GM18907 (cell line): ENCODE results near the gene CTDSP2.
"Not testable (repeated sequence)": the region's sequence is repeated elsewhere in the genome, so short reads cannot be mapped to it uniquely, and the experiment has no call there.

Experiments used
- ATAC-seq: cut with Tn5 transposase; IDR thresholded peaks from one replicate; pipeline ENCODE4 v1.9.1; 2021; ENCODE audit warnings: mild to moderate bottlenecking, moderate library complexity; ENCODE audit not compliant: unreplicated experiment

CTDSP2 gene

GRCh38 chr12:57836442-57837375, 9.8 kb downstream of the CTDSP2 start:
- peak; percentile 54 for ATAC-seq

- no peak for ATAC-seq
Observed at GRCh38 chr12:57835366-57836288, 10.9 kb downstream of the CTDSP2 start.

GRCh38 chr12:57834086-57834876, 12.2 kb downstream of the CTDSP2 start:
- ATAC-seq: no peak

GRCh38 chr12:57833672-57834071, 12.9 kb downstream of the CTDSP2 start:
- ATAC-seq: no peak

GRCh38 chr12:57832966-57833365, 13.6 kb downstream of the CTDSP2 start:
- no peak for ATAC-seq

- no peak for ATAC-seq
Observed at GRCh38 chr12:57830393-57830792, 16.1 kb downstream of the CTDSP2 start.

- ATAC-seq: no peak
Observed at GRCh38 chr12:57829025-57829777, 17.3 kb downstream of the CTDSP2 start.

- ATAC-seq: no peak
Observed at GRCh38 chr12:57826966-57827365, 19.6 kb downstream of the CTDSP2 start.

GRCh38 chr12:57826400-57826799, 20.1 kb downstream of the CTDSP2 start:
- no peak for ATAC-seq

- no peak for ATAC-seq
Observed at GRCh38 chr12:57825451-57825850, 21.1 kb downstream of the CTDSP2 start.

GRCh38 chr12:57823908-57824640, 22.5 kb downstream of the CTDSP2 start:
- ATAC-seq: no peak

GRCh38 chr12:57823131-57823907, 23.2 kb downstream of the CTDSP2 start:
- no peak for ATAC-seq

- ATAC-seq: no peak
Observed at GRCh38 chr12:57822392-57823130, 24.0 kb downstream of the CTDSP2 start.

GRCh38 chr12:57821474-57822214, 24.9 kb downstream of the CTDSP2 start:
- ATAC-seq: no peak

- ATAC-seq: not testable (repeated sequence)
Observed at GRCh38 chr12:57821015-57821414, 25.5 kb downstream of the CTDSP2 start.

- ATAC-seq: not testable (repeated sequence)
Observed at GRCh38 chr12:57820119-57820518, 26.4 kb downstream of the CTDSP2 start.

- ATAC-seq: not testable (repeated sequence)
Observed at GRCh38 chr12:57817990-57818331, 28.6 kb downstream of the CTDSP2 start.
